WI38 (cell line): ENCODE data around the gene C1R.
A peak's percentile ranks its signal among the peaks of the same experiment; 100 is the strongest.

Source experiments
- H3K4me3 ChIP-seq: 2 replicates; pipeline ENCODE4 v1.5.1; 2011; ENCODE audit warnings: low read depth, mild to moderate bottlenecking, control low read depth, low read length
- CTCF ChIP-seq: IDR thresholded peaks from 2 replicates; pipeline ENCODE4 v1.5.1; 2012; ENCODE audit warnings: low read depth, mild to moderate bottlenecking, control low read depth, low read length

Gene C1R

GRCh38 chr12:7092229-7092985, at the start of gene C1R:
C1R (minus strand) TSS chr12:7092445; CDS start chr12:7092388, 57 bp downstream.
- H3K4me3 ChIP-seq, result peak within 1 kb of the TSS; percentile 75

GRCh38 chr12:7141351-7142005, 49.2 kb upstream of the C1R start:
- no peak overlapping the region for H3K4me3 ChIP-seq
- no peak for TF ChIP-seq CTCF

More at GRCh38 chr12:7092229-7092985, at the start of gene C1R:
- peak; percentile 84 for TF ChIP-seq CTCF

DNA sequence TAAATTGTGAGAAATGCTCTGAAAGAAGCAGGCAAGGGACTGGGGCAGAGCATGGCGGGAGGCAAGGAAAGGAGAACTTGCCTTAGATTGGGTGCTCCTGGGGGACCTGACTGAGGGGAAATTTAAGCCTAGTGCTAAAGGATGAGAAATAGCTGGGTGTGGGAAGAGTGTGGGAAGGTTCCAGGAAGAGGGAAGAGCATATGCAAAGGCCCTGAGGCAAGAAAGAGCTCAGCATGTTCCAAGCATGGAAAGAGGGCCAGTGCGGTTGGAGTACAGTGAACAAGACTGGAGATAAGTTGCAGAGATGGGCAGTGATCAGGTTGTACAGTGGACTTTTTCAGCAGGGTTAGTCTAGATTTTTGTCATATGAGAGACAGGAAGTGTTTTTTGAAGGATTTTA, 47.0 kb upstream of the C1R start:
- no peak for TF ChIP-seq CTCF
- H3K4me3 ChIP-seq, result no peak overlapping the region

DNA sequence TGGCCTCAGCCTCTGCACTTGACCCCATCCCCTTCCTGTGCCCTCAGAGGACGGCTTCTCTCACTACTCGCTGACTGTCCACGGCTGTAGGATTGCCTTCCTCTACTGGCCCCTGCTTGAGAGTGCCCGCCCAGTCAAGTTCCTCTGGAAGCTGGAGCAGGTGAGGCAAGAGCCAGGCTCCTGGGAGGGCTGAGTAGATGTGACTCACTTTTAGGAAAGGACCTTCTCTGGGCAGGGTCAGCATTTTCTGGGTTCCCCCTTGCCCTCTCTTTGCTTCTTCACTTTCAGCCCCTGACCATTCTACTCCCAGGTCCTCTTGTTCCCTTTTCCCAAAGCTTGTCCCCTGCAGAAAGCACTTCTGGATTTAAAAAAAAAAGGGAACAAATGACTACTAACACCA, 45.7 kb upstream of the C1R start:
- H3K4me3 ChIP-seq, result no peak overlapping the region
- TF ChIP-seq CTCF, result no peak

- no peak for TF ChIP-seq CTCF
- no peak overlapping the region for H3K4me3 ChIP-seq
Measured at GRCh38 chr12:7136676-7137075, 44.4 kb upstream of the C1R start.

DNA sequence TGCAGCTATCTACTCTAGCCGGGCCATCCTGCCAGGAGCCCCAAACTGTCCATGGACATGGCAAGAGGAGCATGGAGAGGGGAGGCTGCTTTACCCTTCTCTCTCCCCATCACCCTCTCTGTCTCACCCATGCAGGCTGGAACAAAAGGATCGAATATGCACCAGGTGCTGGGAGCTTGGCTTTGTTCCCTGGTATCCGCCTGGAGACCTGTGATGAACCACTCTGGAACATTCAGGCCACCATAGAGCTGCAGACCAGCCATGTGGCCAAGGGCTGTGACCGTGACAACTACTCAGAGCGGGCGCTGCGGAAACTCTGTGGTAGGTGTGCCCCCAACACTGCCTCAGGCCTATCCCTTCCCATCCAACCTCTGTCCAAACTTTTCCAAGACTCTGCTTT, 43.8 kb upstream of the C1R start:
- no peak for TF ChIP-seq CTCF
- H3K4me3 ChIP-seq, result no peak overlapping the region
